CD4-positive, alpha-beta T cell treated with Interleukin-6 for 4 hours (primary cell): ENCODE measurements around the gene CSNK1A1L.

Experiments
- DNase-seq: peaks from one replicate; pipeline ENCODE4 v3.0.0-alpha.2; 2020; ENCODE audit warnings: mixed read lengths

CSNK1A1L gene

DNA sequence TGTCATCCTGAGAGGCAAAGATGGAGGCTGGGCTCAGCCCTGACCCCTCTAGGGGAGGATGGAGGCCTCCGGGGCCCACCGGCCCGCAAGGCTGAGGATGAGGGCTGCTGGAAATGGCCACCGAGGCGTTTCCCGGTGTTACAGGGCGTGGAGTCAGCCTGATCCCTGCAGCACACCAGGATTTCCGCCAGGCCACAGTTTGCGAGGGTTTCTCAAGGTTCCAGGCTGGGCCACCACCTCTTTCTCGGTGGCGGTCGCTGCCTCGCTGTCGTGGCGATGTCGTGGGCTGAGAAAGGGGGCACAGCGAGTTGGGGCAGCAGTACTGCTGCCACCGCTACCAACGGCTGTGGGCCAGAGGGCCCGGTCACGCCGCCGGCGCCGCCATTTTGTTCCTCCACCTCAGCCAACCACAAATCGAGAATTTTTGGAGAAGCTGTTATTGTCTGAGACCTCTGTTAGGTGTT is at the start of gene CSNK1A1L:
CSNK1A1L (minus strand) TSS at position 414 of the 464 bp plus-strand sequence; CDS start at position 6, 408 bp downstream.
- no peak for DNase-seq

DNA sequence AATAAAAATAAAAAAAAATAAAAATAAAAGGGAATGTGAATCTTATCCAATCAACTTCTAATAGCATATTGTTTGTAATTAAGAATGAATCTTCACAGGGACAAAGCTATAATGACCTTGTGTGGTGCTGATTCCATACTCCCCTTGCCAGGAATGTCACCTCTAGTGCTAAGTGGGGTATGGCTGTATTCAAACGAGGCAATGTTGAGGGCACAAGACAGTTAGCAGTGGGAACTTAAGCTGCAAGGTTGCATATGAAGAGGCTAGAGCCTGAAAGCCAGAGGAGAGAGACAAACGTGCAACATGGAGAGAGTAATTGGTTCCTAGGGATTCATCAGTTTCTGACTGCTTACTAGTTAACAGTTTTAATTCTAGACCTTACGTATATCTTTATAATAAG is 43.9 kb upstream of the CSNK1A1L start:
- no peak for DNase-seq

DNA sequence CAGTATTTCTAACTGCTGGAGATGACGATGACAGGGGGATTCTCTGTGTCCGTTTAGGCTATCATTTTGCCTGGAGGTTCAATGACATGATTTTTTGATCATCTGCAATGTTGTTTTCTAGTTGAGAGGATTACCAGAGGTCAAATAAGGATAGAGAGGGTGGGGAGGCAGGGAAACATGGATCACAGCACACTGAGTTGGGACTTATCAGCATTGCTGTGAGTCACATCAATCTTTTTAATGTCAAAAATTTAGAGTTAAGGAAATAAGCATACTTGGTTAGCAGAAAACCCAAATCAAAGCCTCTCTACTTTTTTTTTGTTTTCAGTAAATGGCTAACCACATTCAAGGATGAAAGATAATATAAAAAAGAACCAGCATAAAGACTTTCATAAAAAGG is 43.0 kb upstream of the CSNK1A1L start:
- no peak for DNase-seq

DNA sequence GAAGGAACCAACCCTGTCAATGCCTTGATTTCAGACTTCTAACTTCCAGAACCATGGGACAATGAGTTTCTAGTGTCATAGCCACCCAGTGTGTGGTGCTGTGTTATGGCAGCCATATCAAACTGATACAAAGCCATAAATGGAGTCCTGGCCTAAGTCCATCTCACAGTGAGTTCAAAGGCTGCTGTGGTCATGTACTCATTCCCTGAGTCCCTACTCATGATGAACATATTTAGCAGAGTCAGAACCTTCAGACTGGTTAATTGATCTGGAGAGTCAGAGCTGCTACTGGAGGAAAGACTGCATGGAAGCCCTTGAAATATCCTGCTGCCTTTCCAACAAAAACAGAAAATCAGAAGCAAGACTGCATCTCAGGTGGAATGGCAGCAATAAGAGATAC is 39.2 kb upstream of the CSNK1A1L start:
- DNase-seq, result no peak

DNA sequence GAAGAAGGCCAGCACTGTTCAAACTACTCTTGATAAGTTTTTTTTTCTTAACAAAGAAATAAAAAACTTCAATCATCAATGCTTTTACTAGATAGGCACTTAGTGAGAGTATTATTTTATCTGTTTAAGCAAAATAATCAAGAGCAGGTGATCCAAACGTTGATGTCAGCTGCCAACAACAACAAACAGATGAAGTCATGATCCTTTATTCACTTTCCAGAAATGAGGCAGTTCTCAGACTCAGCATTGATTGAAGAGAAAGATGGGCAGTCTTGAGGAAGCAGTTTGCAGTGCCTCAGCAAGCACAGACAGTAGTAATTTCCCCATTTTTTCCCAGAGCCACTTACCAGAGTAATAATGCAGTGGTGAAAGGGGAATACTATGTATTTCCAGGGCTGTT is 38.4 kb upstream of the CSNK1A1L start:
- no peak for DNase-seq

DNA sequence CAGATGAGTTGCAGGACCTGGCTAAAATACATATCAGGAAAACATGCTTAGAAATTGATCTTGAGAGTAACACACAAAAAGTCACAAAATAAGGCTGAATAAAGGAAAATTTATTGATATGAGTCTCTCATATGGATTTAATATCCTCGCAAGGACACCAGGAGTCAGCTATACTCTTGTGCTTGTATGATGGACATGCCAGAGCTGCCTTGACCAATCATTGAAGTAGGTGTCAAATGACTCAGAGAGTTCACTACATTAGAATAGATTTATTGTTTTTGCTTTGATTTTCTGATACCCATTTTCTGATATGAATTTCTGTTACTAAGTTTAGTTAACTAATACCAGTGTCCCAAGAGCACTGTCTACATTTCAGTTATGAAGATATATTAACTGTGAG is 37.4 kb upstream of the CSNK1A1L start:
- no peak for DNase-seq

DNA sequence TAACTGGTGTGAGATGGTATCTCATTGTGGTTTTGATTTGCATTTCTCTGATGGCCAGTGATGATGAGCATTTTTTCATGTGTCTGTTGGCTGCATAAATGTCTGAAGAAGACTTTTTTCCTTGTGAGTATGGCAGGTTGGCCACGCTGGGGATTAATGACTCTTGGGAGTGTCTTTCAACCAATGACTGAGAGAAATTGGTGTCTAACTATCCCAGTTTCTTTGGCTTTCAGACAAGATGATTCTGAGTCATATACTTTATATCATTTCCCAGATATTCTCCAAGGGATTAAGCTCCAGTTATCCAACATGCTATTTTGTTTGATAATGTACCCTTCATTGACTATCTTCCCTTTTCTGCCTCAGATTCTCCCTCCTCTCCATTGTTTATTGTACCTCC is 35.5 kb upstream of the CSNK1A1L start:
- no peak for DNase-seq

DNA sequence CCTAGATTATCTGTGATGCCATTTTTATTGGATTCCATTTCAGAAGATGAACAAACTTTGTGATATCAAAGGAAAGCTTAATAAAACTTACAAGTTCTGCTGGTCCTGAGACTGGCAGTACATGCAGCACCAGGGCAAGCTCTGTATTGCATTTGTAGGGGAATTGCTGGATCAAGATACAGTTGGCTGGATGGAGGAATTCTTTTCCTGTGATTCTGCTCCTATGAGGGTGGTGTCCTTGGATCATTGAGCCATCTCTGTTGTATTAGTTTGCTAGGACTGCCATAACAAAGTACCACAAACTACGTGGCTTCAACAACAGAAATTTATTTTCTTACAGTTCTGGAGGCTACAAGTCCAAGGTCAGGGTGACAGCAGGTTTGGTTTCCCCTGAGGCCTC is 33.9 kb upstream of the CSNK1A1L start:
- DNase-seq, result no peak

DNA sequence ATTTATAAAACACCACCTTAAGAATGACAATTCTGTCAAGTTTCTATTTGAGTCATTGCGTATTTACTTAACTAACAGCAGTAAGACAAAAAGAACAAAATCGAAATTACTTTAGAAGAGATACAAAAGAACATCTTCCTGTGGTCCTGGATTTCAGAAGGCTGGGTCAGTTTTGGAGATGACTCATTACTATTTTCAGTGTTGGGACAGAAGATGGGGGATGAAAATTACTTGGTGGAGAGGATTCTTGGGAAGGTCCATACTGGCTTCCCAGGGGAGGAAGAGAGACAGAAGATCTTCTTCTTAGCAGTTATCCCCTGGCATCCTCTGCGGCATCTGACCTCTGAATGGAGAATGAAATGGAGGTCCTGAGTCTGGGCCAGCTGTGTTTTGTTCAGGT is 33.5 kb upstream of the CSNK1A1L start:
- DNase-seq, result no peak

DNA sequence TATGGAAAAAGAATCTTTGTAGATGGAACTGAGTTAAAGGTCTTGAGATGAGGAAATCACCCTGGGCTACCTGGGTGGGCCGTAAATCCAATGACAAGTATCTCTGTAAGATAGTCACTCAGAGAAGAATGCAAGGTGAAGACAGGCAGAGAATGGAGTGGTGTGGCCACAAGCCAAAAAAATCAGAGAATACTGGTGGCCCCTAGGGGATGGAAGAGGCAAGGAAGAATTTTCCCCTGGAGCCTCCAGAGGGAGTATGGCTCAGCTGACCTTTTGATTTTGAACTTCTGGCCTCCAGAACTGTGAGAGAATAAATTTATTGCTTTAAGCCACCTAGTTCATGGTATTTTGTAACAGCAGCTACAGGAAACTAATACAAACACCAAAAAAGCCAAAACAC is 32.7 kb upstream of the CSNK1A1L start:
- DNase-seq, result no peak

DNA sequence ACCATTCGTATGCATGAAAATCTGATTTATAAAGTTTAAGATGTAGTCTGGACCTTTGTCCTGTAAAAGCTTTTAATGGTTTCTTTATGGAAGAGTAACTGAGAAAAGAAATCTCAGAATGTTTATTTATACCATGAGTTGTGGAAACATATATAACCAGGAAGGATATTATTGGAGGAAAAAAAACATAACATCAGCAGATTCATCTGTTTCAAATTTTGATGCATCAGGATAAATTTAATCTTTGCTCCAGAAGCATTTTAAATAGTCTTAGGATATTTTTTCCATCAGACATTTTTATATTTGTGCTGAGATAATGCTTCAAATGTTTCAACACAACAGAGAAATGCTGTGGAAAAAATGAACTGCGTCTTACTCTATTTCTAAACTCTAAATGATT is 31.2 kb upstream of the CSNK1A1L start:
- no peak for DNase-seq

DNA sequence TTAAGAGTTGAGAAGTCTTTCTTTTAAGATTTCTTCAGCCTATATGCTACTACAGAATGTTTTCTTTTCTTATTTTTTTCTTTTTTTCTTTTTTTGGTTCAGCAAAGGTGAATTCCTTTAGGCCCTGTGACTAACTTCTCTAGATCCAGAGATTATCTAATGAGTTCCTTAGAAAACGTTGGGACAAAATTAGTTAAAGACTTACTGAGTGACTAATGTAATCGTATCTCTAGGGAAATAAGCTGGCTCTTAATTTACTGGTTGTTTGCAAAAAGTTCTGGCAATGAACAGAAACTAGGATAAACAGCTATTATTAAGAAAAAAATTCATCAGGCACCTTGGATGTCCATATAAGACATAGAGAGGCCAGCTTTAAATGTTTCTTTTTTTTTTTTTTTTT is 30.7 kb upstream of the CSNK1A1L start:
- no peak for DNase-seq

DNA sequence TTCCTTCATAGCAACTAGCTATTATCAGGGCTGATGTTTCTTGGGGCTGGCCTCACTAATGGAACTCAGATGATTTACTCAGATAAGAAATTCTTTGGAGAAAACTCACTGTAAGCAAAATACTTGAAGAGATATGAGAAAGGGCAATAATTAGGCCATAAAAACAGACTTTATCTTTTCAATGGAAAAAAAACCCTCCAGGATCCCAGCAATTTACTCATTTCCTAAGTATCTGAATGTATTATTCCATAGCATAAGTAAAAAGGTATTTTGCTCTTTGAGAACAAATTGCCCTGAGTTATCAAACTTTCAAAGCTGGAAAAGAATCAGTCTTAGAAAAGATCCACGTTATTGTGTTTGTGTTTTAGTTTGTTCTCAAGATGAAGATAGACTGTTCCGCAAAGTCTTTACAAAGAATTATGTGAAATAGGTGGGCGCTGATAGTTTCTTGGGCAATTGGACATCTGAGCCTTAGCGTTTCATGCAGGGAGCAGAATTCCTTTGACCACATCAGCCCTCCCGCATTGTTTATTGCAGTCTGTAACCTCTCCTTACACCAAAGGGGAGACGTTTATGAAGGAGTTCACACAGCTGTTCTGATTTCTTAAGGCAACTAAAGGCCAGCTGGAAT is 29.1 kb upstream of the CSNK1A1L start:
- no peak for DNase-seq

DNA sequence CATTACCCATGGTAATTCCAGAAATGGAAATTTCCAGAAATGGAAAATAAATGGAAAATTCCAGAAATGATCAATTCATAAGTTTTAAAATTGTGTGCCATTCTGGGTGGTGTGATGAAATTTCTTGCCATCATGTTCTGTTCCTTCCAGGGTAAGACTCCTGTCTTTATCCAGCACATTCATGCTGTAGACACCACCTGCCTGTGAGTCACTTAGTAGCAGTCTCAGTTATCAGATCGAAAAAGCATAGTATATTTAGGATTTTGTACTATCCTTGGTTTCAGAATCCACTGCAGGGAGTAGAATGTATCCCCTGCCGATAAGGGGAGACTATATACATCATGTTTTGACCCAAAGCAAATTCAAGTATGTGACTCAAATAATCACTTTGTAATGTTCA is 26.7 kb upstream of the CSNK1A1L start:
- DNase-seq, result no peak

DNA sequence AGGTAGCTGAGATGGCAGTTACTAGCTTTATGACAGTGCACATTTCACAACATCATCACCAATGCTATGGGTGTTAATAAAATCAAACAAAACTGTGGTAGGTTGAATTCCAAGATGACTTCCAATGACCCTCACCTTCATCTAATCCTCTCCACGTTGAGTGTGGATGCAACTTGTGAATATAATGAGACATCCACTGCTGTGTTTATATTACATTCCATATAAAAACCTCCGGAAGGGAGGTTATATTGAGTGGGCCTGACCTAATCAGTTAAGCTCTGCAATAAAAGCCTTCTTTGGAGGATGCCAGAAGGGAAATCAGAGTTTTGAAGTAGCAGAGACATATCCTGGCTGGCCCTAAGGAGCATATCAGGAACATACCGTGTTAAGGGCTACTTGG is 25.6 kb upstream of the CSNK1A1L start:
- no peak for DNase-seq

DNA sequence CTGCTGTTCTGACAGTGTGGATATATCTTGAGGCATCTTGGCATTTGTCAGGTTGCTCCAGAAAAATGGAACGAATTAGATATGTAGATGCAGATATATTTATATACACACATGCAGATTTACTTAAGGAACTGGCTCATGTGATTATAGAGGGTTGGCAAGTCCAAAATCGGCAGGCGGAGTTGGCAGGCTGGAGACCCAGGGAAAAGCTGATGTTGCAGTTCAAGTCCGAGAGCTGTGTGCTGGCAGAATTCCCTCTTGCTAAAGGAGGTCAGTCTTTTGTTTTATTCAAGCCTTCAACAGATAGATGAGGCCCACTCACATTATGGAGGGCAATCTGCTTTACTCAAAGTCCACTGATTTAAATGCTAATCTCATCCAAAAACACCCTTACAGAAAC is 24.4 kb upstream of the CSNK1A1L start:
- DNase-seq, result no peak

DNA sequence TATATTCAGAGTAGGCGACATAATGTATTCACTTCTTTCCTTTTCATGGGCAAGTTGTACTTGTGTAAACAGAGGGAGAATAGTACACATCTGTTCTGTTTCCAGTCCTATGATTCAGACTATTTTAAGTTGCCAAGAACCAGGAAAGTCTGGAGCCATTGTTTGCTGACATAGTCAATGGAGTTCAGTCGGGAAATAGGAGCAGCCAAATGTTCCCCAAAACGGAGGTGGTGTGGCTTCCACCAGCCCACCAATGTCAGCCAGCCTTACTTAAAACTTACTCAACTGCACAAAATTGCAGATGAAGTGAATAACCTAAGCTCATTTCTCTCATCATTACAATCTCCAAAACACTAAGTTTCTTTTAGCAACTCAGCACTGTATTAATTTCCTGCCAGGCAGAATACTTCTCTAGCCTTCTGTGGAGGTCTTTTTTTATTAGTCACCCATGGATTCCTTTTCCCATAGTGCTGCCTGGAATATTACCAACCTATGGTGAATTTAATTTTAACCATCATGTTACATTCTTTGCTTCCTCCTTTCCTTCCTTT is 22.3 kb upstream of the CSNK1A1L start:
- no peak for DNase-seq

DNA sequence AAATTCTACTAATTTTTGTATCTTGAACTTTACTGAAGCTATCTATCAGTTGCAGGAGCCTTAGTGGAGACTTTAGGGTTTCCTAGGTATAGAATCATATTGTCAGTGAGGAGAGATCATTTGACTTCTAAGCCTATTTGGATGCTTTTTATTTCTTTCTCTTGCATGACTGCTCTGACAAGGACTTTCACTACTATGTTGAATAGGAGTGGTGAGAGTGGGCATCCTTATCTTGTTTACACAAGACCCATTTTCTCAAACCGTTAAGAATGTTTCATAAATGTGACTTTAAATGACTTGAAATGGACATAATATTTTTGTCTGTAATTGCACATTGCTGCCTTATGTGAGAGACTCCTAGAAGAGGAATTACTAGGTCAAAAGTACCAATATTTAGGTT is 17.9 kb upstream of the CSNK1A1L start:
- no peak for DNase-seq

DNA sequence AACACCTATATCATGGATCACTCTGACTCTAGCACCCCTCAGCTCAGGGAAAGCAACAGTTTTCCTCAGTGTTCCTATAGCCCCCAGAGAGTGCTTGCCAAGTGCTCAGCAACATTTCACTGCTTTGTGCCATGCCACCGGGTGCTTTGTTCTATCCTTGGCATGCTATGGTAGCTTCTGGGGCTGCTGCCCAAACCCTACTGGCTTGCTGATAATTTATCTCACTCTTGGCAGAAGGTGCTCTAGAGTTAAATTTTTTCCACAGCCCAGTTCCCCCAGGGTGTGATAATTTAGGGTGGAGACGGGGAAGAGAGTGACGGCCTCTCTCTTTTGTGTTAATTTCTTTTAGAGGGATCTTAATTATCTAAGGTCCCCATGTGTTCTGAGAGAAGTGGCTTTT is 12.6 kb upstream of the CSNK1A1L start:
- DNase-seq, result no peak

DNA sequence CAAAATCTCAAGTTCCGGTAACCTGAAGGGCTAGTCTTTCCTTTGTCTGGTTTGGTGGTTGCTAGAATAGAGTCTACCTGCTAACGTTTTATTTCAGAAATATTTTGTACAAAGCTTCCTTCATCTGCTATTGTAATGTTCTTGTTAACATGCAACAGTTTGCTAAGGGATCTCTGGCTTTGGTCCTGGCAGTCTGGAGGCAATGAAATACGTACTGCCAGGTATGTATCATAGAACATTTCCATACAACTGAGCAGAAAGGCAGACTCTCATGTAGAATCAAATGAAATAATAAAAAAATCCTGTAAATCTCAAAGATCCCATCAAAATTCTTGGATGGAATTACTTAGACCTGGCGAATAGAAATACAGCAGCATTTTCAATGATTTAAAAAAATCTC is 8.8 kb upstream of the CSNK1A1L start:
- DNase-seq, result no peak

DNA sequence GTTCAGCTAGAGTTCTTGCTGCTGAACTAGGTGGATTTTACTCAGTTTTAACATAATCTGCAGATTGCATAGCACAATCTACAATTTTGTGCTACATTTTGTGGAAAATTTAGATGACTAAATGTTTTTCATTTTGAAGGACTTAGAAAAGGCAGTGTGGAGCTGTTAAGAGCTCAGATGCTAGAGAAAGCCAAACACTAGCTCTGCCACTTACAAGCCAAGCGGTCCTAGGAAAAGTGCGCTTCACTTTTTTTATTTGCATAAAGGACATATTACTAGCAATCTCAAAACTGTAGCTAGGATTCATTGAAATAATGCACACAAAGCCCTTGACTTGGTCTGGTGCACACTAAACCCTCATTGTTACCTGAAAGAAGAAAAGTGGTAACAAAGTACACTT is 8.1 kb upstream of the CSNK1A1L start:
- DNase-seq, result no peak

DNA sequence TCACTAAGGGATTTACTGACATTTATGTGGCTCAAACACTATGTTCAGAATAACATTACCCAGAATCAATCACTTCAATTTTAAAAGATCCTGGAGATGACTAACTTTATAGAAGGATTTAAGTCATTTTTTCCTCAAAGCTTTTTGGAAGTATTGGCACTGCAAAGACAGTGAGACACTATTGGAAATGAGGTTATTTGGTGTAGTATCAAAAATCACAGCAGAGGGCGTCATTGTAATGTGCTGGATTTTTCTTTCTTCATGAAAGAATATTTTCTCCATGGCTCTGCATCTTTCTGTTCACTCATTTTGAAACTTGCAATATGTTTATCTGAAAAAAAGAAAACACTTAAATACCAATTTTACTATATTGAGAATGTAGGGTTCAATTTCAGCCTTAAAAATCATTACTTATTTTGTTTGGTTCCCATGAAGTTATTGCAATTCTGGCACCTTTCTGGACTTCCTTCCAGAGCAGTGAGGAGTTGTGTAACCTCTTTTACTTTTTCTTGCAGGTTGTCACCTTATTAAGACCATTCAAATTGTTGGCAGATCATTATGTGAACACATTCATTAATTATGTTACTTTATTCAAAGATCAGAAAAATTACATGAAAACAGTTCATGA is 3.7 kb upstream of the CSNK1A1L start:
- DNase-seq, result no peak

DNA sequence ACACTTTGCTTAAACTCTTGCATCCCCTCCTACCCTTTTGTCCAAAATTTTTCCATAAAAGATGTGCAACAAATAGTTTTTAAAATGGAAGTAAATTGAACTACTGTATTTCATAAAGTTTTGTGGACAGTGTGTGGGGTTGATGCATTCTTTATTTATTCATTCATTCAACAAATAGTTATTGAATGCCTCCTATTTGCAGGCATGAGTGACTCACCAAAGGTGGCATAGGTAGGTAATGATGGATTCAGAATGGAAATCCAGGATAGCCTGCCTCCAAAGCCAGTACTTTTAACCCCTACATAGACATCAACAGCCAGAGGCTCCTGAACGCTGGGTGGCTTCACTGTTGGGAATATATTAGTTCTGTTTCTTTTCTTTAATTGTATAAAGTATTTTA is 2.4 kb upstream of the CSNK1A1L start:
- DNase-seq, result no peak

DNA sequence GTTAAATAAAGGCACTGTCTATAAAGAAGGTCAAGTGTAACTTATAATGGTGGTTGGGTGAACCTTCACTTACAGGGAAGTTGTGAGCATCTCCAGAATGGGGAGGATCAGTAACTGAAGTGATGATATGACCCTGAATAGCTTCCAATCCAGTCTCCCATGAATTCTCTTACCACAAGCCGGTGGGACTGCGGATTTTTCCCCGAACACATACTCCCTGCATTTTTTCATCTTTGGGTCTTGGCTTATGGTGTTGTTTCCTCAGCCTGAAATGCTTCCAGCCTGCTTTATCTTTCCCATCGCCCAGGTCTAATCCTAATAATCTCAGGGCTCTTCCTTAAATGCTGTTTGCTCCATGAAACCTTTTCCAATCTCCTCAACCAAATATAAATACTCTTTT is 2.0 kb upstream of the CSNK1A1L start:
- DNase-seq, result no peak

DNA sequence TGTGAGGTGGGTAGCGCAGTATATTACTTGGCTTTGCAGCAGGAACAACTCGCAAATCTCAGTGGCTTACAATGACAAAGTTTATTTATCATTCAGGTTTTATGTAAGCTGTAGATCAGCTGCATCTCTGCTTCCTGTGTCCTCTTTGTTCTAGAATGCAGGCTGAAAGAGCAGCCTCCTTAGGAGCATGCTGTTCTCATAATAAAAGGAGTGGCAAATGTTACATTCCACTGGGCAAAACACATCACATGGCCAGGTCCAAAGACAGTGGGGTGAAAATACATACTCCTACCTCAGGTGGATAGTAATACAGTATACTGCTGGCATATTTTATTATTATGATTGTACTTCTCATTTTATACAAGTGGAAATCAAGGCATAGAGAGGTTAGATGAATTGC is 1.2 kb upstream of the CSNK1A1L start:
- DNase-seq, result no peak
